ENCODE data around the gene SLC8A1.

Gene SLC8A1

DNA sequence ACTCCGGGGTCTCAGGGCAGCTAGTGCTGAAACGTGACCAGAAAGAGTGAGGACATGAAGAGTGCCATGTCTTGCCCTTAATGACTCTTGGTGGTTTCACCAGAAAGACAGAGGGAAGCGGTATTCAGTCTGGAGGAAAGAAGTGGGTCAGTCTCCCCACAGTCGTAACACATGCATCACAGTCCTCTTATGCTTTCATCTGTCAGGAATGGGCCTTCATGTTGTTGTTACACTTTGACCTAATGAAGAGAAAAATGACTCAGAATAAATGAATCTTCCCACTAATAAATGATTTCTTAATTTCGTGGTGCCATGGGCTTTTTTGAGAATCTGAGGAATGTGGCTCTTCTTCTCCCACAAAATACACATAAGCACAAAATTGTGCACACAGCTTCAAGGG is 103.2 kb downstream of the SLC8A1 start:
- Histone ChIP-seq H3K4me1 (ENCODE audit: control insufficient read depth, insufficient read depth, low read length, poor library complexity, severe bottlenecking) (no peaks in the 10 kb centered on the region), H3K27me3 (replicated peaks; ENCODE audit: control insufficient read depth, insufficient read depth, low read length, poor library complexity, severe bottlenecking) (no peaks in the 10 kb centered on the region), H3K27ac (ENCODE audit: insufficient read depth, low read length, poor library complexity, severe bottlenecking) (no peak overlapping the region), H3K4me3 (ENCODE audit: insufficient read depth, low read depth, low read length, poor library complexity, severe bottlenecking) (no peak overlapping the region), H3K36me3 (ENCODE audit: control insufficient read depth, insufficient read depth, low read length) (no peaks in the 10 kb centered on the region), H3K9me3 (ENCODE audit: control insufficient read depth, low read length) (no peaks in the 10 kb centered on the region)
- DNase-seq: no peak

DNA sequence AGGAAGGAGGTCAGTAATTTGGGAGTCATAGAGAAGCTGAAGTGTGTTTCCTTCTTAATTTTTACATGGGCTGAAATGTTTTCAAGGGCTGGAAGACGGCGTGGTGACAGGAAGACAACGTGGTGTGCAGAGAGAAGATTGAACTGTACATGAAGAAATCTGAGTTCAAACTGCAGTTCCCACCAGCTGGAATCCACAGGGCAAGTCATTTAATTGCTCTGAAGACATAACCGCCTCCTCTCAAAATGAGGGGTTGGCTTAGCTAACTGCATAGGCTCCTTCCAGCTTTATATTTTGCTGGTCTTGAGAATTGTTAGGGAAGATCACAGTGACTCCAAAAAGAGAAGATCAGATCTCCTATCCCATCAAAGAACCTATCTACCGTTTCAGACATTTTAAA is 103.9 kb downstream of the SLC8A1 start:
- no peaks in the 10 kb centered on the region for H3K27me3 ChIP-seq (replicated peaks; ENCODE audit: control insufficient read depth, insufficient read depth, low read length, poor library complexity, severe bottlenecking)
- no peaks in the 10 kb centered on the region for H3K9me3 ChIP-seq (ENCODE audit: control insufficient read depth, low read length)
- no peak overlapping the region for H3K4me3 ChIP-seq (ENCODE audit: insufficient read depth, low read depth, low read length, poor library complexity, severe bottlenecking)
- H3K4me1 ChIP-seq (ENCODE audit: control insufficient read depth, insufficient read depth, low read length, poor library complexity, severe bottlenecking): no peaks in the 10 kb centered on the region
- no peak overlapping the region for H3K27ac ChIP-seq (ENCODE audit: insufficient read depth, low read length, poor library complexity, severe bottlenecking)
- DNase-seq: no peak
- no peaks in the 10 kb centered on the region for H3K36me3 ChIP-seq (ENCODE audit: control insufficient read depth, insufficient read depth, low read length)

GRCh38 chr2:40346535-40347354 is 105.1 kb downstream of the SLC8A1 start:
- Histone ChIP-seq H3K9me3 (ENCODE audit: control insufficient read depth, low read length) (no peaks in the 10 kb centered on the region), H3K36me3 (ENCODE audit: control insufficient read depth, insufficient read depth, low read length) (no peaks in the 10 kb centered on the region), H3K4me3 (ENCODE audit: insufficient read depth, low read depth, low read length, poor library complexity, severe bottlenecking) (no peak overlapping the region), H3K27ac (ENCODE audit: insufficient read depth, low read length, poor library complexity, severe bottlenecking) (no peak overlapping the region), H3K27me3 (replicated peaks; ENCODE audit: control insufficient read depth, insufficient read depth, low read length, poor library complexity, severe bottlenecking) (no peaks in the 10 kb centered on the region), H3K4me1 (ENCODE audit: control insufficient read depth, insufficient read depth, low read length, poor library complexity, severe bottlenecking) (no peaks in the 10 kb centered on the region)
- no peak for DNase-seq

GRCh38 chr2:40344364-40344763 is 107.5 kb downstream of the SLC8A1 start:
- no peaks in the 10 kb centered on the region for H3K36me3 ChIP-seq (ENCODE audit: control insufficient read depth, insufficient read depth, low read length)
- H3K27ac ChIP-seq (ENCODE audit: insufficient read depth, low read length, poor library complexity, severe bottlenecking): no peak overlapping the region
- H3K27me3 ChIP-seq (replicated peaks; ENCODE audit: control insufficient read depth, insufficient read depth, low read length, poor library complexity, severe bottlenecking): no peaks in the 10 kb centered on the region
- no peaks in the 10 kb centered on the region for H3K4me1 ChIP-seq (ENCODE audit: control insufficient read depth, insufficient read depth, low read length, poor library complexity, severe bottlenecking)
- no peaks in the 10 kb centered on the region for H3K9me3 ChIP-seq (ENCODE audit: control insufficient read depth, low read length)
- no peak overlapping the region for H3K4me3 ChIP-seq (ENCODE audit: insufficient read depth, low read depth, low read length, poor library complexity, severe bottlenecking)
- DNase-seq: no peak

DNA sequence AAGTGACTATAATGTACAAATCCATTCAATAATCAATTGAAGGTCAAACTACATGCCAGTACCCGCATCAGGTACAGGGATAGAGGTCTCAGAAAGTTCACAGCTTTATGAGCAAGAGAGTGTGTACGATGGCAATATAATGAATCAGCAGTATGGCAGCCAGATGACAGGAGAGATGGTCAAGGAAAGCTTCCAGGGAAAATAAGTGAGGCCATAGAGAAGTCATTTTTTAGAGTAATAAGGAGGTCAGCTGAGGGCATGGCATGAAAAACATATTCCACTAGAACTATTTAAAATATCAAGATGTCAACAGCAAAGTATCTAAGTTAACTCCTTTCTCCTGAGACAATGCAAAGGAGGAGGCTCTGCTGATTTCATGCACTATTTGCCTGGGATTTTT is 108.0 kb downstream of the SLC8A1 start:
- Histone ChIP-seq H3K27me3 (replicated peaks; ENCODE audit: control insufficient read depth, insufficient read depth, low read length, poor library complexity, severe bottlenecking) (no peaks in the 10 kb centered on the region), H3K9me3 (ENCODE audit: control insufficient read depth, low read length) (no peaks in the 10 kb centered on the region), H3K4me1 (ENCODE audit: control insufficient read depth, insufficient read depth, low read length, poor library complexity, severe bottlenecking) (no peaks in the 10 kb centered on the region), H3K4me3 (ENCODE audit: insufficient read depth, low read depth, low read length, poor library complexity, severe bottlenecking) (no peak overlapping the region), H3K36me3 (ENCODE audit: control insufficient read depth, insufficient read depth, low read length) (no peaks in the 10 kb centered on the region), H3K27ac (ENCODE audit: insufficient read depth, low read length, poor library complexity, severe bottlenecking) (no peak overlapping the region)
- DNase-seq: no peak

GRCh38 chr2:40341198-40341597 is 110.7 kb downstream of the SLC8A1 start:
- no peaks in the 10 kb centered on the region for H3K9me3 ChIP-seq (ENCODE audit: control insufficient read depth, low read length)
- no peak overlapping the region for H3K27ac ChIP-seq (ENCODE audit: insufficient read depth, low read length, poor library complexity, severe bottlenecking)

GRCh38 chr2:40339026-40339425 is 112.9 kb downstream of the SLC8A1 start:
- Histone ChIP-seq H3K9me3 (ENCODE audit: control insufficient read depth, low read length) (no peaks in the 10 kb centered on the region), H3K27ac (ENCODE audit: insufficient read depth, low read length, poor library complexity, severe bottlenecking) (no peak overlapping the region), H3K4me3 (ENCODE audit: insufficient read depth, low read depth, low read length, poor library complexity, severe bottlenecking) (no peak overlapping the region), H3K27me3 (replicated peaks; ENCODE audit: control insufficient read depth, insufficient read depth, low read length, poor library complexity, severe bottlenecking) (no peaks in the 10 kb centered on the region), H3K36me3 (ENCODE audit: control insufficient read depth, insufficient read depth, low read length) (no peaks in the 10 kb centered on the region), H3K4me1 (ENCODE audit: control insufficient read depth, insufficient read depth, low read length, poor library complexity, severe bottlenecking) (no peaks in the 10 kb centered on the region)
- no peak for DNase-seq

More at GRCh38 chr2:40341198-40341597, 110.7 kb downstream of the SLC8A1 start:
- Histone ChIP-seq H3K4me1 (ENCODE audit: control insufficient read depth, insufficient read depth, low read length, poor library complexity, severe bottlenecking) (no peaks in the 10 kb centered on the region), H3K4me3 (ENCODE audit: insufficient read depth, low read depth, low read length, poor library complexity, severe bottlenecking) (no peak overlapping the region), H3K36me3 (ENCODE audit: control insufficient read depth, insufficient read depth, low read length) (no peaks in the 10 kb centered on the region), H3K27me3 (replicated peaks; ENCODE audit: control insufficient read depth, insufficient read depth, low read length, poor library complexity, severe bottlenecking) (no peaks in the 10 kb centered on the region)
- DNase-seq: no peak

- no peak overlapping the region for H3K4me3 ChIP-seq (ENCODE audit: insufficient read depth, low read depth, low read length, poor library complexity, severe bottlenecking)
- H3K36me3 ChIP-seq (ENCODE audit: control insufficient read depth, insufficient read depth, low read length): no peaks in the 10 kb centered on the region
- no peaks in the 10 kb centered on the region for H3K4me1 ChIP-seq (ENCODE audit: control insufficient read depth, insufficient read depth, low read length, poor library complexity, severe bottlenecking)
- no peaks in the 10 kb centered on the region for H3K27me3 ChIP-seq (replicated peaks; ENCODE audit: control insufficient read depth, insufficient read depth, low read length, poor library complexity, severe bottlenecking)
- no peak for DNase-seq
- no peak overlapping the region for H3K27ac ChIP-seq (ENCODE audit: insufficient read depth, low read length, poor library complexity, severe bottlenecking)
- no peaks in the 10 kb centered on the region for H3K9me3 ChIP-seq (ENCODE audit: control insufficient read depth, low read length)
These were observed 119.6 kb downstream of the SLC8A1 start for GRCh38 chr2:40332191-40332826.

DNA sequence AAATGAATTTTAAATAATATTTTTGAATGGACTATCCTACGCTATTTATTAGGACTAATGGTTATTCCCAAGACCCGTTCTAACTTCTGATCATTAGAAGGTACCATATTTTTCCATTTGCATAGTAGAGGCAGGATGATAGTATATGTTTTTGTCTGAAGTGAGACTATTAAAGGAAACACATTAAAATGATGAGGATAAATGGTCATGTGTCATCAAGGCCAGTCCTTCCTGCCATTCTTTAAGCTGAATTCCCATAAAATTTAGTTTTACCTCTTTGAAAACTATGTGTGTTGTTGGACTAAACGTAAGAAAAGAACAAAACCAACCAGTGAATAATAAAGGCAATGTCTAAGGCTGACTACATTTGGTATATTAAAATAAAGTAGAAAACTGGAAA is 121.8 kb downstream of the SLC8A1 start:
- Histone ChIP-seq H3K36me3 (ENCODE audit: control insufficient read depth, insufficient read depth, low read length) (no peaks in the 10 kb centered on the region), H3K9me3 (ENCODE audit: control insufficient read depth, low read length) (no peaks in the 10 kb centered on the region), H3K27me3 (replicated peaks; ENCODE audit: control insufficient read depth, insufficient read depth, low read length, poor library complexity, severe bottlenecking) (no peaks in the 10 kb centered on the region), H3K4me1 (ENCODE audit: control insufficient read depth, insufficient read depth, low read length, poor library complexity, severe bottlenecking) (no peaks in the 10 kb centered on the region), H3K4me3 (ENCODE audit: insufficient read depth, low read depth, low read length, poor library complexity, severe bottlenecking) (no peak overlapping the region), H3K27ac (ENCODE audit: insufficient read depth, low read length, poor library complexity, severe bottlenecking) (no peak overlapping the region)
- no peak for DNase-seq

DNA sequence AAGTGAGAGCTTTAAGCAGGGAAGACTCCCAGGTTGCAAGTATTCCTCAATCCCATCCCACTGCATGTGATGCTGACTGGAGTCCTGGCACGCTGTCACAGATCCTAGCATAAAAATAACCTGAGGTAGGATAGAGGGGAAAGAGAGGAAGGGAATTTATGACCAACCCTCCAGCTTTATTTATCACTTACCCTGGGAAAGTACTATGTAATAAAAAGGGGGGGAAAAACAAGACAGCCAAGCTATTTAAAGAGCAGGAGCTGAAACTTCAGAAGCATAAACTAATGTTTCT is 122.2 kb downstream of the SLC8A1 start:
- H3K27me3 ChIP-seq (replicated peaks; ENCODE audit: control insufficient read depth, insufficient read depth, low read length, poor library complexity, severe bottlenecking): no peaks in the 10 kb centered on the region
- H3K4me1 ChIP-seq (ENCODE audit: control insufficient read depth, insufficient read depth, low read length, poor library complexity, severe bottlenecking): no peaks in the 10 kb centered on the region
- H3K27ac ChIP-seq (ENCODE audit: insufficient read depth, low read length, poor library complexity, severe bottlenecking): no peak overlapping the region
- DNase-seq: no peak
- no peaks in the 10 kb centered on the region for H3K36me3 ChIP-seq (ENCODE audit: control insufficient read depth, insufficient read depth, low read length)
- no peaks in the 10 kb centered on the region for H3K9me3 ChIP-seq (ENCODE audit: control insufficient read depth, low read length)
- no peak overlapping the region for H3K4me3 ChIP-seq (ENCODE audit: insufficient read depth, low read depth, low read length, poor library complexity, severe bottlenecking)
